Neutrophil (primary cell): ENCODE measurements around the gene ZMYND8.

Experiments used
- H3K27ac ChIP-seq: fragments of 200-600 bp; sonication (generic); 2 replicates; pipeline ENCODE4 v1.5.1; 2016; ENCODE audit warnings: mild to moderate bottlenecking, moderate library complexity
- H3K27me3 ChIP-seq: fragments of 200-600 bp; sonication (generic); 2 replicates; pipeline ENCODE4 v1.6.0; 2016; ENCODE audit warnings: mild to moderate bottlenecking
- H3K36me3 ChIP-seq: fragments of 200-600 bp; sonication (generic); 2 replicates; pipeline ENCODE4 v1.5.1; 2017
- H3K4me1 ChIP-seq, 2 experiments: fragments of 200-600 bp in 1 of 2; sonication (generic) in 1 of 2; 1 replicate in 1 of 2; 2 replicates in 1 of 2; pipeline versions ENCODE4 v1.5.1 to v1.6.1; 2013 to 2016; ENCODE audit warnings: low read depth in 1 of 2, low read length in 1 of 2, mild to moderate bottlenecking in 1 of 2, moderate library complexity in 1 of 2; ENCODE audit not compliant: control insufficient read depth in 1 of 2, insufficient read depth in 1 of 2
- H3K4me3 ChIP-seq, 2 experiments: fragments of 200-600 bp in 1 of 2; sonication (generic) in 1 of 2; 1 replicate in 1 of 2; 2 replicates in 1 of 2; pipeline ENCODE4 v1.5.1; 2013 to 2016; ENCODE audit warnings: low read depth in 1 of 2, low read length in 1 of 2, mild to moderate bottlenecking in 1 of 2, moderate library complexity in 1 of 2
- H3K9me3 ChIP-seq: fragments of 200-600 bp; sonication (generic); 2 replicates; pipeline ENCODE4 v1.5.1; 2016
- TF ChIP-seq, protein P1 (sequence below): fragments of 200-600 bp; sonication (generic); IDR thresholded peaks from 2 replicates; pipeline ENCODE4 v1.5.1; 2016; ENCODE audit warnings: antibody characterized with exemption

The ZMYND8 gene

DNA sequence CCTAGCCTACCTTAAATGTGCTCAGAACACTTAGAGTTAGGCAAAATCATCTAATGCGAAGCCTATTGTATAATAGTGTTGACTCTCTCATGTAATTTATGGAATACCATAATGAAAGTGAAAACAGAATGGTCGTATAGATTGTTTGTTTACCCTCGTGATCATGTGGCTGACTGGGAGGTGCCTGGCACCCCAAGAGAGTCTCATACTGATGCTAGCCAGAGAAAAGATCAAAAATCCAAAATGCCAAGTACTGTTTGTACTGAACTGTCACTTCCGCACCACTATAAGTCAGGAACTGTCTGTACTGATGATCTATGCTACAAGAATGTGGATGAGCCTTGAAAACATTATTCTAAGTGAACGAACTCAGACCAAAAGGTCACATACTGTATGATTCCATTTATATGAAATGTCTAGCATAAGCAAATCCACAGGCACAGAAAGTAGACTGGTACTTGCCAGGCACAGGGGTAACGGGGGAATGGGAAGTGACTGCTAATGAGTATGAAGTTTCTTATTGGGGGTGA lies 22.4 kb downstream of the ZMYND8 start:
- Histone ChIP-seq H3K4me3 (peak overlapping the region in 1 of 2 experiments; percentile 7), H3K4me1 (peaks cover 4% of the 10 kb centered on the region in 2 experiments), H3K27me3 (no peaks in the 10 kb centered on the region), H3K36me3 (peaks cover 14% of the 10 kb centered on the region), H3K9me3 (no peaks in the 10 kb centered on the region), H3K27ac (peak overlapping the region; percentile 79)
- TF ChIP-seq, protein P1, sequence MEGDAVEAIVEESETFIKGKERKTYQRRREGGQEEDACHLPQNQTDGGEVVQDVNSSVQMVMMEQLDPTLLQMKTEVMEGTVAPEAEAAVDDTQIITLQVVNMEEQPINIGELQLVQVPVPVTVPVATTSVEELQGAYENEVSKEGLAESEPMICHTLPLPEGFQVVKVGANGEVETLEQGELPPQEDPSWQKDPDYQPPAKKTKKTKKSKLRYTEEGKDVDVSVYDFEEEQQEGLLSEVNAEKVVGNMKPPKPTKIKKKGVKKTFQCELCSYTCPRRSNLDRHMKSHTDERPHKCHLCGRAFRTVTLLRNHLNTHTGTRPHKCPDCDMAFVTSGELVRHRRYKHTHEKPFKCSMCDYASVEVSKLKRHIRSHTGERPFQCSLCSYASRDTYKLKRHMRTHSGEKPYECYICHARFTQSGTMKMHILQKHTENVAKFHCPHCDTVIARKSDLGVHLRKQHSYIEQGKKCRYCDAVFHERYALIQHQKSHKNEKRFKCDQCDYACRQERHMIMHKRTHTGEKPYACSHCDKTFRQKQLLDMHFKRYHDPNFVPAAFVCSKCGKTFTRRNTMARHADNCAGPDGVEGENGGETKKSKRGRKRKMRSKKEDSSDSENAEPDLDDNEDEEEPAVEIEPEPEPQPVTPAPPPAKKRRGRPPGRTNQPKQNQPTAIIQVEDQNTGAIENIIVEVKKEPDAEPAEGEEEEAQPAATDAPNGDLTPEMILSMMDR, result no peak

DNA sequence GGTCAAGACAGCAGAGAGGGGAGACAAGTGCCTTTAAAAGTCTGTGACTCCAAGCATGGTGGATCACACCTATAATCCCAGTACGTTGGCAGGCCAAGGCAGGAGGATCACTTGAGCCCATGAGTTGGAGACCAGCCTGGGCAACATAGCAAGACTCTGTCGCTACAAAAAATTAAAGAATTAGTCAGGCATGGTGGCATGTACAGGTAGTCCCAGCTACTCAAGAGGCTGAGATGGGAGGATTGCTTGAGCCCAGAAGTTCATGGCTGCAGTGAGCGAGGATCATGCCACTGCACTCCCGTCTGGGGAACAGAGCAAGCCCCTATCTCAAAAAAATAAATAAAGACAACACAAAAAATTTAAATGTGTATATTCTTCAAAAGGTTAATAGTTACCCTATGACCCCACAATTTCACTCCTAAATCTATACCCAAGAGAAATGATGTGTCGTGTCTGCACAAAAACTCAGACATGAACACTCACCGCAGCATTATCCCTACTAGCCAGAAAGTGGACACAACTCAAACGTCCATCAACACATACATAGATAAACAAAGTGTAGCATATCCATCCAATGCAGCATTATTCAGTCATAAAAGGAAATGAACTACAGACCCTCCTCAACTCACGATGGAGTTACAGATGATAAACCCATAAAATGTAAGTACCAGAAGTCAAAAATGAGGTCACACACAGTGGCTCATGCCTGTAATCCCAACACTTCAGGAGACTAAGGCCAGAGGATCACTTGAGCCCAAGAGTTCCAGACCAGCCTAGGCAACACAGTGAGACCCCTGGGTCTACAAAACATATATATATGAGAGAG lies 23.9 kb downstream of the ZMYND8 start:
- H3K4me1 ChIP-seq, result peaks cover 4% of the 10 kb centered on the region in 2 experiments
- H3K27me3 ChIP-seq, result no peaks in the 10 kb centered on the region
- TF ChIP-seq, protein P1, result no peak
- no peaks in the 10 kb centered on the region for H3K9me3 ChIP-seq
- no peak overlapping the region for H3K4me3 ChIP-seq
- peaks cover 3% of the 10 kb centered on the region for H3K36me3 ChIP-seq
- no peak overlapping the region for H3K27ac ChIP-seq

DNA sequence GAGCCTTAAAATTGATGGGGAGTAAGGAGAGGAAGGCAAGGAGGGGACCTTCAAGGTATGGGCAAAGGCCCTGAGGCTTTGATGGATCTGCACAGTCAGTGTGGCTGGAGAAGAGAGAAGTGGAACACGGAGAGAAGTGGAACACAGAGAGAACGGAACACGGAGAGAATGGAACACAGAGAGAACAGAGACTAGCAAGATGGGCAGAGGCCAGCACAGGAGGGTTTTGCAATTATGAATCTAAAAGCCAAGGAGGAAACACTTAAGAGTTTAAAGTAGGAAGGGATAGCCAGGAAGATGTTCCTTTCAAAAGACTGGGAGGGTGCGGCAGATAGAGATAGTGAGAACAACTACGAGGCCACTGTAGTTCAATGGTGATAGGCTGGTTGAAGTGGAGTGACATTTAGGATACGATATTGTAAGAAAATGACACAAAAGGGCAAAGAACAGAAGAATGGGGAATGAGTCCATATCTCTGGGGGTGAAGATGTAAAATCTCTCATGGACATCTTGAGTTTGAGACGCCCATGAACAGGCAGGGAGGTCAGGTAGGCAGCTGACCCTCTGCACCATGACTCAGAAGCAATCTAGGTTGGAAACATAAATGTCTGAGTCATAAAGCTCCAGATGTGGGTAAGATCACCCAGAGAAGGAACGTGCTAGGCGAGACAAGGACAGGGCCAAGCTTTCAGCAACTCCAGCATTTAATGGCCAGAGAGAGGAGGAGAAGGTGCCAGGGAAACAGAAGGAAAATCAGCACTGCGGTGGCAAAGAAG lies 25.4 kb downstream of the ZMYND8 start:
- TF ChIP-seq, protein P1, result no peak
- no peaks in the 10 kb centered on the region for H3K27me3 ChIP-seq
- H3K4me3 ChIP-seq, result no peak overlapping the region
- H3K9me3 ChIP-seq, result no peaks in the 10 kb centered on the region
- H3K4me1 ChIP-seq, result peaks cover 4% of the 10 kb centered on the region in 2 experiments
- no peaks in the 10 kb centered on the region for H3K36me3 ChIP-seq
- H3K27ac ChIP-seq, result peak overlapping the region; percentile 33

DNA sequence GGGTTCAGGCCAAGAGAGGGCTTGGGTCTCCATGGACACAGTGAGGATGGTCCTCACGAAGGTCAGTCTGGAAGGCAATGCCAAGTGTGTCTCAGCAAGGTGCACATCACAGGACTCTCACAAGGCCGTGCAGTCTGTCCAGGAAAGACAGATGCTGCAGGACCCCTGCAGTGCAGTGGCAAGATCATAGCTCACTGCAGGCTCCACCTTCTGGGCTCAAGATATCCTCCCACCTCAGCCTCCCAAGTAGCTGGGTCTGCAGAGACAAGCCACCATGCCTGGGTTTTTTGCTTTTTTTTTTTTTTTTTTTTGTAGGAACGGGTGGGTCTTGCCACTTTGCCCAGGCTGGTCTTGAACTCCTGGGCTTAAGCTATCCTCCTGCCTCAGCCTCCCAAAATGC lies 26.4 kb downstream of the ZMYND8 start:
- Histone ChIP-seq H3K27ac (no peak overlapping the region), H3K4me3 (no peak overlapping the region), H3K27me3 (no peaks in the 10 kb centered on the region), H3K36me3 (no peaks in the 10 kb centered on the region), H3K9me3 (no peaks in the 10 kb centered on the region), H3K4me1 (peaks cover 4 to 7% of the 10 kb centered on the region in 2 experiments)
- TF ChIP-seq, protein P1, result no peak

DNA sequence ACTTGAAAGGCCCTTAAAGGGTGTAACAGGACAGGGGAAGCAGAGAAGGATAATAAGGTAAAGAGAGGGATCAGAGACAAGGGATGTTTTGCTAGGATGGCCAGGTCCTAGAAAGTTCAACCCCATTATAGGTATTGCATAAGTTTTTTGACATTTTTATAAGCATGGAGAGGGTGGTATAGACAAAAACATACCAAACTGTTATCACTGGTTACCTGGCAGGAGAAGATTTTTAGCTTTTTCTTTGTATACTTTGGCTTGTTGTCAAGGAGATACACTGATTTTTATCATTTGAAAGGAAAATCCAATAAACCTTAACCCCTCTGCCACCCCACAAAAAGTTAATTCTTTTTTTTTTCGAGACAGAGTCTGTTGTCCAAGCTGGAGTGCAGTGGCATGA lies 28.4 kb downstream of the ZMYND8 start:
- no peaks in the 10 kb centered on the region for H3K36me3 ChIP-seq

More for the DNA sequence above, 28.4 kb downstream of the ZMYND8 start:
- TF ChIP-seq, protein P1, result no peak
- Histone ChIP-seq H3K27ac (no peak overlapping the region), H3K9me3 (no peaks in the 10 kb centered on the region), H3K4me3 (no peak overlapping the region), H3K4me1 (peaks cover 10 to 13% of the 10 kb centered on the region in 2 experiments), H3K27me3 (no peaks in the 10 kb centered on the region)
